NK-92 treated with Interleukin-12 subunit alpha and Interleukin-12 subunit beta, amount 100 ng/mL, for 24 hours (cell line): ENCODE results near the gene POGLUT2.
"Not testable (repeated sequence)": the region's sequence is repeated elsewhere in the genome, so short reads cannot be mapped to it uniquely, and the experiment has no call there.

Experiments
- DNase-seq: peaks from one replicate; lab custom pipeline; 2025; lab: John Stamatoyannopoulos, UW

POGLUT2 gene

DNA sequence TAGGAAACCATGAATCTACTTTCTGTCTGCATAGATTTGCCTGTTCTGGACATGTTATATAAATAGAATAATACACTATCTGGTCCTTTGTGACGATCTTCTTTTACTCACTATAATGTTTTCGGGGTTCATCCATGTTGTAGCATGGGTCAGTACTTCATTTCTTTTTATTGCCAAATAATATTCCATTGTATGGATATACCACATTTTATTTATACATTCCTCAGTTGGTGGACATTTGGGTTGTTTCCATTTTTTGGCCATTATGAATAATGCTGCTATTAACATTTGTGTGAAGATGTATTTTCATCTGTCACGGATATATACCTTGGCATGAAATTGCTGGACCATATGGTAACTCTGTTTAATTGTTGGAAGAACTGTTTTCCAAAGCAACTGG, 6.9 kb upstream of the POGLUT2 start:
- no peak for DNase-seq

DNA sequence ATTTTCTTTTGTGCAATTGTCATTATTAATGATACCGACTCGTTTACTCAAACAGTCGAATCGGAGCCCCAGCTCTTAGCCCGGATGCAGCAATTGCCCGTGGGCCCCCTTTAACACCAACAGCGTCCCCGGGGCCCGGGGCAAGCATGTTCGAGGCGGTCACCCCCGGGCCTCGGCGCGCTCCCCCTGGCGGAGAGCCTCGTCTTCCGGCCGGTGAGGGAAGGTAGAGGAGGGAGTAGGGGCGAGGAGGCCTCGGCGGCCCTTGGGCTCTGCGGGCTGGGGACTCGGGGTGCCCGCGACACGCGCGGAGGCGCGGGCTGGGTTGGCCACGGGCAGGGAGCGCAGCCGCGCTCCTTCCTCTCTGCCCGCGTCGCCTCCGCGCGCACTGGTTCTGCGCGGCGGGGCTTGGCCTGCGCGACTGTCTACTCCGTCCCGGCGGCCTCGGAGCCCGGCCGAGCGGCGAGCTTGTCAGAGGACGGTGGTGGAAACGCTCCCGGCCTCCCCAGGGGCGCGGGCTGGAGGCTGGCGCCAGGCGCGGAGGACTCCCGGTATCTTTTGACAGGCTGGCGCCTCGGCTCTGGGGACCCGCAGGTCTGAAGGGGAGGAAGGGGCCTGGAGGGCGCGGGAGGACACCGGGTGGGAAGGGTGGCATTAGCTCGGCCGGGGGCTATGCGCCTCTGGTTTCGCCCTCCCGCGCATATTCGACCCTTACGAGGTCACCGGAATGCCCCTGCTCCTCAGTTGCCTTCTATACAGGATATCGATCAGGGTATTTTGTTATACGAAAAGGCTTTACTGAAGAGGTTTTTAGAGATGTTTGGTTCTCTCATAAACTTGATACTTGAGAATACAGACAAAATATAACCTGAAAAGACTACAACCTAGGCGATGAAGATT, 1.6 kb upstream of the POGLUT2 start:
- no peak for DNase-seq

DNA sequence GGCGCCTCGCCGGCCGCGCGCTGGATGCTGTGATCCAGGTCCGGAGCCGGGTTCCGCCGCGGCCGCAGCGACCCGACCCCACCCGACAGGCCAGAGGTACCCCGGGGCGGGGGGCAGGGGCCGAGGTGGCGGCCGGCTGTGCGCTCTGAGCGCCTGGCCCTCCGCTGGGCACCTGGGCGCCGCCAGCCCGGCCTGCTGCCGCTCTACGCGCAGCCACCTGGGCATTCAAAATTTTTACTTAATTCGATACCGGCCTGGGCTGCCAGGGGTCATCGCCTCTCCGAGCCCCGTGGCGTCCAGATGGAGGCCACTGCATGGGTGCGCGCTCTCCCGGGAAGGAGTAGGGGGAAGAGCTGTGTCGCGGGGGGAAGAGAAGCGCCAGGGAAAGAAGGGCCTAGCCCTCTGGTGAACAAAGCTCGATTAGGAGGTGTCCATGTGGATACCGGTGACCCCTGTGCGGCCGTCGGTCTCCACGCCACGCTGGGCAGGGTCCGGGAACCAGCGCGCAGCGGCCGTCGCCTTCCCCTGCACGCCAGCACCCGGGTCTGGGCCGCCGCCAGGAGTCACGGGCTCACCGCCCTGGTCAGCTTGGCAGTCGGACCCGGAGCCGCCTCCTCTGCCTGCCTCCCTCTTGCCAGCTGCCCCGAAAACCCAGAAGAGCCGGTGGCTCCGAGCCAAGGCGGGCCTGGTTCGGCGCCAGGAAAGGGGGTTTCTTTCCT, 809 bp upstream of the POGLUT2 start:
- no peak for DNase-seq

DNA sequence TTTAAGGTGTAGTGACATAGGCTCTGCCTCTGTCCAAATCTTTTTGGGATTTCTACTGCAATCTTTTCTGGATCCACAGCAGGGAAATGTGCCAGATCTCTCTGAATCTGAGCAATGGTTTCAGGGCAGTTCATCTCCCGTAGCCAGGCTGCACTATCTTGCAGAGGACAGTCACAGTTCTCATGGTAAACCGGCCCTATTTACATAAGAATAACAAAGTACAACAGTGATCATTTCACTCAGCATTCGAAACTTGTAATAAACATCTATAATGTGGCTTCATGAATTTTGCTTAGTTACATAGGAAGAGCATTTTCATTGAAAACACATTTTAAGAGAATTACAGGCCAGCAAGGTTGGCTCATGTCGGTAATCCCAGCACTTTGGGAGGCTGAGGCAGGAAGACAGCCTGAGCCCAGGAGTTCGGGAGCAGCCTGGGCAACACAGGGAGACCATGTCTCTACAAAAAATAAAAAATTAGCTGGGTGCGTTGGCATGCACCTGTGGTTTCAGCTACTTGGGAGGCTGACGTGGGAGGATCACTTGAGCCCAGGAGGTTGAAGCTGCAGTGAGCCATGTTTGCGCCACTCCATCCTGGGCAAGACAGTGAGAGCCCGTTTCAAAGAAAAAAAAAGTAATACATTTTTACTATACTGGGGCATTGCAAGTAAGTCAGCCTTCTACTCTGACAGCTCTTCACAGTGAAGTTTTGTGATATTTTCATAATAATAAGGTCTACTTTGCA, 5.0 kb downstream of the POGLUT2 start:
- no peak for DNase-seq

DNA sequence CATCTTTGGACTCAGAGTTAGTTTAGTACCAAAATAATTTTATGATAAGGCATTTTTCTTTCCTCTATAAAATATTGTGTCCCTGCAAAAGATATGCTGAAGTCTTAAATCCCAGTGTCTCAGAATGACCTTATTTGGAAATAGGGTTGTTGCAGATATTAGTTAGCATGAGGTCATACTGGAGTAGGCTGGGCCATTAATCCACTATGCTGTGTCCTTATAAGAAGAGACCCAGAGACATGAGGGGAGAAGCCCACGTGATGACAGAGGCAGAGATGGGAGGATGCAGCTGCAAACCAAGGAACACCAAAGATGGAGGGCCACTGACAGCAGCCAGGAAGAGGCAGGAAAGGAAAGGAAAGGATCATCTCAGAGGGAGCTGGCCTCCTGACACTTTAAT, 6.4 kb downstream of the POGLUT2 start:
- DNase-seq: no peak

DNA sequence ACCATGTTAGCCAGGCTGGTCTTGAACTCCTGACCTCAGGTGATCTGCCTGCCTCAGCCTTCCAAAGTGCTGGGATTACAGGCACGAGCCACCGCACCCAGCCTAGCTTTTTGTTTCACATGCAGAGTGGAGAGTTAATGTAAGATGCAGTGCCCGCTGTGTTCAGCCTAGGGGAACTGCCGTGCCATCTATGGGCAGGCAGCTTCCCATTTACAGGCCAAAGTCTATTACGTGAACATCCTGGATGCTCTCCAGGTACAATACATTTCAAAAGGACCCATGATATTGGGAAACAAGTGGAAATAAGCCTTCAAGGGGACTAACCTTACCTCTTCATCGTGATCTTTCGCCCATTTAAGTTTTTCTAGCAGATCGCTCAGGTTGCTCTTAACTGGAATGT, 10.1 kb downstream of the POGLUT2 start:
- no peak for DNase-seq

DNA sequence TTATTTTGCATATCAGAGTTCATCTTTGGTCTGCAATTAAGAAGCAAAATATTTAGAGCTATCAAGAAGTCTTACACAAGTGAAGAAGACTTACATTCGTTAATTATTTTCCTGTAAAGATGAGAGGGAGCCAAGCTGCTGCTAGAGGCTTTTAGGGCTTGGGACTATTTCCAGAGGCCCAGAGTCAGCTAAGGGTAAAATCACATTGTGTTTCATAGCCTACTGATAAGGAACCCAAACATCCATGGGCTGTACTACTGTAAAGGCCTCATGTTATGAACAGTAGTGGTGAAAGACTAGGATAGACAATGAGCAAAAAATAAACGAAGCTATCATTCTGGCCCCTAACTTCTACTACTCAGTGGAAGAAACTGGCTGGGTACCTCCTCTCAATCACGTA, 14.3 kb downstream of the POGLUT2 start:
- no peak for DNase-seq

DNA sequence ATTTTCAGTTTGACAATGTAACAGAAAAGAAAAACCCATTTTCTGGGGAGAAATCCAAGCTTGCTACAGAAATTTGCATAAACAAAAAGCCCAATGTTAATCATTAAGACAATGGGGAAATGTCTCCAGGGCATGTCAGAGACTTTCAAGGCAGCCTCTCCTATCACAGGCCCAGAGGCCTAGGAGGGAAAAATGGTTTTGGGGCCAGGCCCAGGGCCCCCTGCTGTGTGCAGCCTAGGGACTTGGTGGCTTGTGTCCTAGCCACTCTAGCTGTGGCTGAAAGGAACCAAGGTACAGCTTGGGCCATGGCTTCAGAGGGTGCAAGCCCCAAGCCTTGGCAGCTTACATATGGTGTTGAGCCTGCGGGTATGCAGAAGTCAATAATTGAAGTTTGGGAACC, 17.2 kb downstream of the POGLUT2 start:
- DNase-seq: no peak

DNA sequence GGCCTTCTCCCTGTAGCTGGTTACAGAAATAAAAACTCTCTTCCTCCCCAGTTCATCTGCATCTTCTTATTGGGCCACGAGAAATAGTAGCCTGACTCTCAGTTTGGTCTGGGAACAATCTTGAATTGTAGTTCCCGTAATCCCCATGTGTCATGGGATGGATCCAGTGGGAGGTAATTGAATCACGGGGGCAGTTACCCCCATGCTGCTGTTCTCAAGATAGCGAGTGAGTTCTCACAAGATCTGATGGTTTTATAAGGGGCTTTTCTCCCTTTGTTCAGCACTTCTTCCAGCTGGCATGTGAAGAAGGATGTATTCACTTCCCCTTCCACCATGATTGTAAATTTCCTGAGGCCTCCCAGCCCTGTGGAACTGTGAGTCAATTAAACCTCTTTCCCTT, 18.1 kb downstream of the POGLUT2 start:
- DNase-seq: not testable (repeated sequence)

DNA sequence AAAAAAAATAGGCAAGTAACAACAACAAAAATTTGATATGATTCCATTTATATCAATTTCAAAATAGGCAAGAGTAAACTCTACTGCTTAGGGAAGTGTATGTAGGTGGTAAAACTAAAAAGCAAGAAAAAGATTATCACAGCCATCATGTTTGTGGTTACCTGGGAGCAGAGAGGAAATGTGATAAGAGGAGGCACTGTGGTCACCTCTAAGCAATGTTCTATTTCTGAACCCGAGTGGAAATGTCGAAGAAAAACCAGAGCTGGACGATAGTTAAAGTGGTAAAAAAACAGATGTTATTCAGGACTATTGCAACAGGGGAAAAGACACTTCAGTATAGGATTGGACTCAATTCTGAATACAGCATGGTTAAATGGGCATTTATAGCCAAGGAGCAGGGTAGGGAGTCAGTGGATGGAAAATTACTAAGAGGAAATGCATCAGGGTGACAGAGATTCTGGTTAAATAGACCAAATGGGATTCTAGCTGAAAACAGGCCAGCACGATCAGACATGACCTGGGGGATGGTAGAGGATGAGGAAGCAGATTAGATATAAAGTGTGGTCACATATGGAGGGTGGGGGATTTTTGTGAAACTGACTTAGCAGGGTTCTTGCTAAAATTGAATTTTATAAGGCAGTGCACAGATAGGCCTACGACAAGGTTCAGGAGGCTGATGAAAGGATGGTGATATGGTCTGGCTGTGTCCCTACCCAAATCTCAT, 19.2 kb downstream of the POGLUT2 start:
- DNase-seq: no peak

DNA sequence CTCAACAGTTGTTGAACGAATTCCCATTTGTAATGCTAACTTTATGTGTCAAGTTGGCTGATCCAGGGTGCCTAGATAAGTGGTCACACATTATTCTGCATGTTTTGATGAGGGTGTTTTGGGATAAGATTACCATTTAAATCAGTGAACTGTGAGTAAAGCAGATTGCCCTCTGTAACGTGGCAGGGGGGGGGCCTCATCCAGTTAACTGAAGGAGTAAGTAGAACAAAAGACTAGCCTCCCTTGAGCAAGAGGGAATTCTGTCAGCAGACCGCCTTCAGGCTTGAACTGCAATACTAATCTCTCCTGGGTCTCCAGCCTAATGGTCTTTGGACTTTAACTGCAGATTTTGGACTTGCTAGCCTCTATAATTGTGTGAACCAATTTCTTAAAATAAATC, 21.0 kb downstream of the POGLUT2 start:
- DNase-seq: no peak

DNA sequence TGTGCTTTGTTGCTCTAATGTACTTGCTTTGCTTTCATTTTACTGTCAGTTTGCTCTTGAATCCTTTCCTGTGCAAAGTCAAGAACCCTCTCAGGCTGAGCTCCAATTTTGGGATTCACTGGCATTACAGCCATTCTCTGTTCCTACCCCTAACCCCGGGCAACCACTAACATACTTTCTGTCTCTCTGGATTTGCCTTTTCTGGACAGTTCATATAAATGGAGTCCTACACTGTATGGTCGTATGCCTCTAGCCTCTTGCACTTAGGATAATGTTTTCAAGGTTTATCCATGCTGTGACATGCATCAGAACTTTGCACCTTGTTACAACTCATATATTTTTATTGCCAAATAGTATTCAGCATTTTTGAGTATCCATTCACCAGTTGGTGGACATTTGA, 22.5 kb downstream of the POGLUT2 start:
- no peak for DNase-seq

DNA sequence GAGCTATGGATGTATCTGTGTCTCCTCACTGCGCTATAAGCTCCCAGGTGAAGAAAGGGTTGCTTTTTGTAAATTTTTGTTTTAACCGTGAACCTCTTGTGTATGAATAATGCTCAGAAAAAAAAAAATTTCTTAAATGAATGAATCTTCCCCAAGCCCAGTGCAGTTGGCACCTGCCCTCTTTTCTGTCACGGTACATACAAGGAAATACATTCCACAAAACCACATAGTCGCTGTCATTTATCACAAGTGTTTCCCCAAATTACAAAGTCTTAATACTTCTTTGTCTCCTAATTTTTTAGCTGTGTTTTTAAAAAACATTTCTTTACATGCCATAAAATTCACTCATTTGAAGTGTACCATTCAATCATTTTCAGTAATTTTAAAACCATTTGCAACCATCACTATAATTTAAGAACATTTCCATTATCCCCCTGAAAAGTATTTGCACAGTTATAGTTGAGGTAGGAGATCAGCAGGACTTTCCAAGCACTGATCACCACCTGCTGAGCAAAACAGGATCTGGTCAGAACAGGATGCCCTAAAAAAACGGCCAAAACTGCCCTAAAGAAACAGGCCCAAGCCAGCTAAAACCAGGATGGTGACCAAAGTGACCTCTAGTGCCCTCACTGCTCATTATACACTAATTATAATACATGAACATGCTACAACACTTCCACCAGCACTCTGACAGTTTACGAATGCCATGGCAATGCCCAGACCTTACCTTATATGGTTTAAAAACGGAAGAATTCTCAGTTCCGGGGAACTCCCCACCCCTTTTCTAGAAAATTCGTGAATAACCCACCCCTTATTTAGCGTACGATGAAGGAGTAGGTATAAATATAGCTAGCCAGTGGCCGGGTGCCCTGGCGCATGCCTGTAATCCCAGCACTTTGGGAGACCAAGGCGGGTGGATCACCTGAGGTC, 23.9 kb downstream of the POGLUT2 start:
- DNase-seq: no peak

DNA sequence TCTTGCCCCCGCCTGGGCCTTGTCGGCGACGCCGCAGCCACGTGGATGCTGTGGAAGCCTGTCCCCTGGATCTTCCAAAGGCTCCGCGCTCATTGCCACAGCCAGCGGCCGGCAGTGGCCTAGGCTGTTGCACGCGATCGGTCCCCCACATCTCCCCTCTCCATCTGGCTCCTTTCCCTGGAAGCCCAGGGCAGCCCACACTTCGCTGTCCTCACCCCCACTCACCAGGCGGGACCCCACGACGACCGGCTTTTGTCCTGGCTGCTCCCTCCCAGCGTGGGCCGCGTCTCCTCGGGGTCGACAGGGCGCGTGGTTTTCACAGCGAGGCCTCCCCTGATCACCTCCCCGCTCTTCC, 24.6 kb downstream of the POGLUT2 start:
- no peak for DNase-seq

DNA sequence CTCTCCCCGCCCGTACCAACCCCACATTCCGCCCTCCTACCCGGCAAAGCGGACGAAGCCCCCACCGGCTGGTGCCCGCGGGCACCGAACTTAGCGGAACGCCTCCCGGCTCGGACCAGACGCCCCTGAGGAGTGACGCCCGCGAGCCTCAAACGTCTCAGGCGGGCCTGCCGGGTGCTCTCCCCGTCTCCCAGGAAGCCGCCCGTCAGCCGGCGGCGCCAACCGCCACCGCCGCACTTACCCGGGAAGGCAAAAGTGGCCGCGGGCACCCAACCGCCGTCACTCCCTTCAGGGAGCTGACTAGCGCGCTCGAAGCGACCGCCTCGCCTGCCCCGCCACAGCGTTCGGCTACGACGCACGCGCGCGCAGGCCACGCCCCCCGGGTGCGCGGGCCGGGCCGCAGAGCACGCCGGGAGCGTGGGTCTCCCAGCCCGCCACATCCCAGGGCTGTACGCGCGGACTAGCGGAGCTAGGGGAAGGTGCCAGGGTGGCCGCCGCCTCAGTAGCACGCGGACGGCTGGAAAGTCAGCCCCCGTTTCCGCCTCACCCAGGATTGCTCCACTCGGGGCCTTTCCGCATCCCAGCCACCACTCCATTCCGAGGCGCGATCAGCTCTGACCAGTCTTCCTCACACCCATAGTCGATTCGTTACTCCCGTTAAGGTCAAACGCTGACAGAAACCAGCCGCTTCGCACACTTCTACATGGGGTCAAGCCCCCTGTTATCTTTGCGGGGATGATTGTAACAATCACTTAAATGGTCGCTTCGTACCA, 25.1 kb downstream of the POGLUT2 start, which contains the start of gene TEX30:
TEX30 (minus strand) TSS at position 346 of the 773 bp plus-strand sequence. CDS start 3,760 bp downstream, outside the sequence.
- DNase-seq: peak; percentile 73

DNA sequence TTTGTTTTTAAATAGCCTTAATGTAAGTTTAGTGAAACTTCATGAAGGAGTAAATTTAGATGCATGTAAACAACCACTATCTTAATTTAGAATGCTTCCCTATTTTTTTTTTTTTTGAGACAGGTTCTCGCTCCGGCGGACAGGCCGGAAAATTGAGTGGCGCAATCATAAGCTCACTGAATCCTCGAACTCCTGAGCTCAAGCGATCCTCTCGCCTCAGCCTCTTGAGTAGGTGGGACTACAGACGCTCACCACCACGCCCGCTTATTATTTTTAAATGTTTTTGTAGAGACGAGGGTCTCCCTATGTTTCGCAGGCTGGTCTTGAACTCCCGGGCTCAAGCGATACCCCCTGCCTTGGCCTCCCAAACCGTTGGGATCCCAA, 26.7 kb downstream of the POGLUT2 start:
- no peak for DNase-seq

DNA sequence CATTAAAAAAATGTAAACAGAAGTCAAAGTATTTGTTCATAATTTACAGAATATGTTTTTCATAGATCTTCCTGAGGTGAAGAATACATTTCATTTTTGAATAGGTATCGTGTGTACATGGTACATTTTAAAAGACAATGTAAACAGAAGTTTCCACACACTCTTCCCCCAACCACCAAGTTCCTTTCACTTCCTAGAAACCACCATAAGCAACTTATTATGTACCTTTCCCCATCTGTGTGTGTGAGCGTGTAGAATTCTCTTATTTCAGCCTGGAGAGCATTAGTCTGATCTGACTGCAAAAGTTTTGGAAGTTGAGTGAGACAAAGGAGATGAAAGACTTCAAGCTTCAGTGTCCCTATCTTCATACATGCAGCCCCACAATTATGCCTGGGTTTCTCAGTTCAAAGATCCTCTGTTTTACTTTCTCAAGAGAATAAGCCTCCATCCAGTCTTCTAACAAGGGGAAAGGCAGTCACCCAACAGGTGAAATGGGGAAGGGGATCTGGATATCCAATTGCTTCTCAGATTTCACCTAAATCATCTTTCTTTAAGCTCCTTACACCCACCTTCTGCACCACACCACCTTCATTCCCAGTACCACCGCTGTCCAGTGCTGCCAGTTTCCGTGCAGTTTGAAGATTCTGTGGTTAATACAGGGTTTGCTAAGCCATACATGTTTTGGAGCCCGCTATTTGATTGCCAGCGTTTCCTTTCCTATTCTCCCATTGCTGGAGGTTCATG, 27.3 kb downstream of the POGLUT2 start:
- DNase-seq: no peak

DNA sequence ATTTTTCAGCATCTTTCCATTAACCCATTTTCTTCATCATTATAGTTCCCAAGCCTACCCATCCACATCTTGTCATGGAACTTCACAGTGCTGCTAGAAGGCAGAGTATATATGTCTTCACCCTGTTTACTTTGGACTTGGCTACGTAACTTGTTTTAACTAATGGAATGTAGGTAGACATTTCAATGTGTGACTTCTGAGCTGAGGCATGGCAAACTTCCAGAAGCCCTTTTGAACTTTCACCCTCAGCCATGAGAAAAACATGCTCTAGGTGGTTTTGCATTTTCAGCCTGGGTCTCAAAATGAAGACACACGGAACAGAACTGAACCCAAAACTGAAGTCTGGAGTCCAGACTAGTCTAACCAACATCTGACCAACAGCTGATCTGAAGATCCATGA, 28.3 kb downstream of the POGLUT2 start:
- DNase-seq: no peak

DNA sequence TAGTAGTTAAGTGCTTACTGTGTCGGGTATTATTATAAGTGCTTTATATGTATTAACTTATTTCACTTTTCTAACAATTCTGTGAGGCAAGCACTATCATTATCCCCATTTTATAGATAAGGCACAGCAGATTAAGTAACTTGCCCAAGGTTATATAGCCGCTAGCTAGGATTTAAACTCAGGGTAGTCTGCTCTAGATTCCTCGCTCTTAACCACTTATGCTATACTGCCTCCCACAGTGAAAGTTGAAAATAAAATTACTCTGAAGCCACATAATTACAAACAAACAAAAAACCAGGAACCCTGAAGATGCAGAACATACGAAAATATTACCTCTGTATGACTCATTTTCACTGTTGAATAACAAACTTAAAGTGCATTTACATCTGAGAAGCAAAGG, 29.1 kb downstream of the POGLUT2 start:
- no peak for DNase-seq
